Loucy (cell line): ENCODE results near the gene CLEC16A.

Experiments used
- CTCF ChIP-seq: fragments of 200-600 bp; sonication (generic); conservative IDR thresholded peaks from 2 replicates; pipeline ENCODE4 v1.5.1; 2014; ENCODE audit warnings: mild to moderate bottlenecking, antibody characterized with exemption, low read length
- EZH2phosphoT487 ChIP-seq: fragments of 200-600 bp; IDR thresholded peaks from 2 replicates; pipeline ENCODE4 v1.6.1; 2018; ENCODE audit warnings: antibody characterized with exemption, mild to moderate bottlenecking, moderate library complexity, borderline replicate concordance

- no peak for TF ChIP-seq CTCF
- TF ChIP-seq EZH2phosphoT487 = no peak
Observed at GRCh38 chr16:11015076-11015475, 70.7 kb downstream of the CLEC16A start.
